Measurements from ENCODE around the gene S100A16.

DNA sequence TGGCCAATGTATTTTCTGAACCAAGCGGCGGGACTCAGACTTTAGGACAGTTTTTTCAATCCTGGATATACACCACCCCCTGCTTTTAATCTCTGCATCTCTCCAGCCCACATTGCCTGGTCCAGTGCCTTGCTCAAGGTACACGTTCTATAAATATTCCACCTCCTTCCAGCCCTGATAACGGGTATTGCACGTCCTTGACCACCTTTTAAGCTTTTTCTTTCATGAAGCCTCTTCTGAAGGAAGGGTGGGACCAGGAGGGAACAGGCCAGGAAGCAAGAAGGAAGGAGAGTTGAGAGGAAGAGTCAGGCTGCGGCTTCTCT, 3.4 kb downstream of the S100A16 start:
- TF ChIP-seq POLR2AphosphoS5 (IDR thresholded peaks at IDR 0.05) (no peak), POLR2A (IDR thresholded peaks at IDR 0.05; ENCODE audit: low read depth) (no peak), EP300 (IDR thresholded peaks at IDR 0.05) (no peak)
- TF ChIP-seq, protein P1, sequence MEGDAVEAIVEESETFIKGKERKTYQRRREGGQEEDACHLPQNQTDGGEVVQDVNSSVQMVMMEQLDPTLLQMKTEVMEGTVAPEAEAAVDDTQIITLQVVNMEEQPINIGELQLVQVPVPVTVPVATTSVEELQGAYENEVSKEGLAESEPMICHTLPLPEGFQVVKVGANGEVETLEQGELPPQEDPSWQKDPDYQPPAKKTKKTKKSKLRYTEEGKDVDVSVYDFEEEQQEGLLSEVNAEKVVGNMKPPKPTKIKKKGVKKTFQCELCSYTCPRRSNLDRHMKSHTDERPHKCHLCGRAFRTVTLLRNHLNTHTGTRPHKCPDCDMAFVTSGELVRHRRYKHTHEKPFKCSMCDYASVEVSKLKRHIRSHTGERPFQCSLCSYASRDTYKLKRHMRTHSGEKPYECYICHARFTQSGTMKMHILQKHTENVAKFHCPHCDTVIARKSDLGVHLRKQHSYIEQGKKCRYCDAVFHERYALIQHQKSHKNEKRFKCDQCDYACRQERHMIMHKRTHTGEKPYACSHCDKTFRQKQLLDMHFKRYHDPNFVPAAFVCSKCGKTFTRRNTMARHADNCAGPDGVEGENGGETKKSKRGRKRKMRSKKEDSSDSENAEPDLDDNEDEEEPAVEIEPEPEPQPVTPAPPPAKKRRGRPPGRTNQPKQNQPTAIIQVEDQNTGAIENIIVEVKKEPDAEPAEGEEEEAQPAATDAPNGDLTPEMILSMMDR (IDR thresholded peaks at IDR 0.05): no peak
